ENCODE results near the gene PPP3CB.

- TF ChIP-seq CTCF (IDR thresholded peaks at IDR 0.05) (no peak), POLR2A (IDR thresholded peaks at IDR 0.05) (no peak)
Observed at GRCh38 chr10:73493781-73494180, 2.0 kb downstream of the PPP3CB start.

Data from adrenal gland (tissue), 5 donors.